ENCODE data around the gene IQSEC3. TPM values are rescaled to one million over a fixed set of nuclear protein-coding genes. Genes with fewer than 3 reads are reported as not detected.

IQSEC3 gene
- total RNA-seq, 1 experiment from 2014 or later = 0.55 TPM

GRCh38 chr12:91213-91612 is 24.6 kb downstream of the IQSEC3 start:
- no peaks in the 10 kb centered on the region for H3K4me1 Mint-ChIP-seq
- no peak overlapping the region for H3K27ac ChIP-seq (ENCODE audit: insufficient read length, low read depth, low read length)
- no peak overlapping the region for H3K56ac ChIP-seq (ENCODE audit: insufficient read length, low read depth, low read length)
- no peaks in the 10 kb centered on the region for H3K4me1 ChIP-seq (ENCODE audit: insufficient read depth, low read length)
- no peak for DNase-seq
- H2BK12ac ChIP-seq (ENCODE audit: insufficient read length, low read depth, low read length) = no peak overlapping the region
- H3K23me2 ChIP-seq (ENCODE audit: insufficient read length, low read depth, low read length, poor library complexity, severe bottlenecking) = no peaks in the 10 kb centered on the region
- no peak overlapping the region for H3T11ph ChIP-seq (ENCODE audit: low read length)
- H3K9me3 Mint-ChIP-seq = peaks cover 15% of the 10 kb centered on the region in 2 experiments
- peaks cover 20% of the 10 kb centered on the region for H3K27me3 Mint-ChIP-seq (ENCODE audit: low read depth)
- no peak overlapping the region for H4K8ac ChIP-seq (replicated peaks; ENCODE audit: insufficient read length, low read depth, low read length)
- no peak overlapping the region for H2BK5ac ChIP-seq (ENCODE audit: insufficient read length, low read length)
- H2BK15ac ChIP-seq (ENCODE audit: low read depth, low read length) = no peak overlapping the region
- no peak overlapping the region for H3K23ac ChIP-seq (ENCODE audit: insufficient read length, low read depth, low read length)
- no peak overlapping the region for H4K5ac ChIP-seq (ENCODE audit: insufficient read length, low read depth, low read length)
- H3K27ac Mint-ChIP-seq = no peak overlapping the region
- no peaks in the 10 kb centered on the region for H3K79me1 ChIP-seq (ENCODE audit: insufficient read depth, low read depth, low read length, poor library complexity, severe bottlenecking)
- H3K18ac ChIP-seq (ENCODE audit: insufficient read length, low read depth, low read length) = no peak overlapping the region
- no peak overlapping the region for H3K9ac ChIP-seq (ENCODE audit: extremely low read depth, insufficient read length, low read length)
- no peak overlapping the region for H2AFZ ChIP-seq (ENCODE audit: low read length)
- no peak overlapping the region for H2BK120ac ChIP-seq (ENCODE audit: low read depth, low read length, poor library complexity, severe bottlenecking)
- peaks cover 2% of the 10 kb centered on the region for H4K20me1 ChIP-seq (ENCODE audit: control insufficient read depth, insufficient read depth, insufficient read length)
- H3K27me3 ChIP-seq (ENCODE audit: insufficient read depth, low read length) = no peaks in the 10 kb centered on the region
- H3K79me2 ChIP-seq (ENCODE audit: insufficient read depth, low read length) = no peaks in the 10 kb centered on the region
- peaks cover 0 to 7% (median 3%) of the 10 kb centered on the region in 3 experiments; a peak in 2 of 7 replicates for H3K36me3 Mint-ChIP-seq (ENCODE audit: insufficient read depth in 1 of 3, low read depth in 3 of 3)
- TF ChIP-seq CTCF (conservative IDR thresholded peaks at IDR 0.05) = no peak
- no peak overlapping the region; a peak in 1 of 5 replicates for H3K4me3 Mint-ChIP-seq
- no peak overlapping the region for H3K4me2 ChIP-seq (ENCODE audit: insufficient read depth, insufficient read length, low read length)
- H3K4ac ChIP-seq (ENCODE audit: low read depth, low read length) = no peak overlapping the region
- no peak overlapping the region for H4K91ac ChIP-seq (ENCODE audit: insufficient read length, low read depth, low read length)
- H3K14ac ChIP-seq (ENCODE audit: insufficient read depth, low read length) = no peak overlapping the region
- H3K9me3 ChIP-seq (ENCODE audit: control insufficient read depth, low read depth, low read length) = no peaks in the 10 kb centered on the region
- WGBS (ENCODE audit: extremely low coverage, insufficient read length, low lambda C conversion rate) = no CpG with 5 or more reads among the region's 7 CpGs
- H2BK20ac ChIP-seq (ENCODE audit: low read depth, low read length, poor library complexity, severe bottlenecking) = no peak overlapping the region
- no peak overlapping the region for H2AK5ac ChIP-seq (ENCODE audit: insufficient read length, low read length)

Measured in H9 (cell line).